22Rv1 (cell line): ENCODE data around the gene CEP295NL.

Experiments used
- ZFX ChIP-seq: fragments of 450-650 bp; IDR thresholded peaks from 2 replicates; pipeline ENCODE4 v1.6.1; 2017; ENCODE audit warnings: antibody characterized with exemption, borderline replicate concordance
- TF ChIP-seq, protein P1 (sequence below): fragments of 450-650 bp; IDR thresholded peaks from 2 replicates; pipeline ENCODE4 v1.5.1; 2017; ENCODE audit warnings: mild to moderate bottlenecking

DNA sequence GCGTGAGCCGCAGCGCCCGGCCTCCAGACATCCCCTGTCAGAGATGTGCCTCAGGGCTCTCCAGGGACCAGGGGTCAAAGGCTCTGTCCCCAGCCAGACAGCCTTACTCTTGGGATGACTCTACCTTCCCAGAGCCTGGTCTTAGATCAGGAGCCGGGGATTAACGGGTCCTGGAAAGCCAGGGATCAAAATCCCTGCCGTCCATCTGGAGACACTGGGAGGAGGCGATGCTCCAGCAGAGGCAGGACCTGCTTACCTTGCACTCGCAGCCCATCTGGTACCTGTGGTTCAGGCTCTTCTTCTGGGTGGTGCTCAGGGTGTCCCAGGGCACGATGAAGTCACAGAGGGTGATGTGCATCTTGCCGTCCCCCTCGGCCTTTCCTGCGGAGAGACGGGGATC, 45.7 kb downstream of the CEP295NL start:
- TF ChIP-seq, protein P1, sequence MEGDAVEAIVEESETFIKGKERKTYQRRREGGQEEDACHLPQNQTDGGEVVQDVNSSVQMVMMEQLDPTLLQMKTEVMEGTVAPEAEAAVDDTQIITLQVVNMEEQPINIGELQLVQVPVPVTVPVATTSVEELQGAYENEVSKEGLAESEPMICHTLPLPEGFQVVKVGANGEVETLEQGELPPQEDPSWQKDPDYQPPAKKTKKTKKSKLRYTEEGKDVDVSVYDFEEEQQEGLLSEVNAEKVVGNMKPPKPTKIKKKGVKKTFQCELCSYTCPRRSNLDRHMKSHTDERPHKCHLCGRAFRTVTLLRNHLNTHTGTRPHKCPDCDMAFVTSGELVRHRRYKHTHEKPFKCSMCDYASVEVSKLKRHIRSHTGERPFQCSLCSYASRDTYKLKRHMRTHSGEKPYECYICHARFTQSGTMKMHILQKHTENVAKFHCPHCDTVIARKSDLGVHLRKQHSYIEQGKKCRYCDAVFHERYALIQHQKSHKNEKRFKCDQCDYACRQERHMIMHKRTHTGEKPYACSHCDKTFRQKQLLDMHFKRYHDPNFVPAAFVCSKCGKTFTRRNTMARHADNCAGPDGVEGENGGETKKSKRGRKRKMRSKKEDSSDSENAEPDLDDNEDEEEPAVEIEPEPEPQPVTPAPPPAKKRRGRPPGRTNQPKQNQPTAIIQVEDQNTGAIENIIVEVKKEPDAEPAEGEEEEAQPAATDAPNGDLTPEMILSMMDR = no peak
- no peak for TF ChIP-seq ZFX
